SK-N-SH (cell line): ENCODE data around the gene TFAP2A.

Experiments used
- CHD2 ChIP-seq: fragments of 150-350 bp; IDR thresholded peaks from 2 replicates; pipeline ENCODE4 v1.6.1; 2018; ENCODE audit warnings: low read length; ENCODE audit not compliant: partially characterized antibody
- GABPA ChIP-seq: IDR thresholded peaks from 2 replicates; pipeline ENCODE4 v1.4.0; 2012; ENCODE audit warnings: low read depth, mild to moderate bottlenecking
- MEF2A ChIP-seq: IDR thresholded peaks from 2 replicates; pipeline ENCODE4 v1.4.0; 2012; ENCODE audit warnings: low read depth, borderline replicate concordance
- RAD21 ChIP-seq: IDR thresholded peaks from 2 replicates; pipeline ENCODE4 v1.6.1; 2012; ENCODE audit warnings: mild to moderate bottlenecking, low read length
- RCOR1 ChIP-seq: fragments of 150-350 bp; IDR thresholded peaks from 2 replicates; pipeline ENCODE4 v1.6.1; 2017; ENCODE audit warnings: antibody characterized with exemption, low read length
- TAF1 ChIP-seq: IDR thresholded peaks from 2 replicates; pipeline ENCODE4 v1.6.1; 2012; ENCODE audit warnings: low read depth, mild to moderate bottlenecking, low read length, moderate library complexity, borderline replicate concordance
- TF ChIP-seq, protein P1 (sequence below): fragments of 200-600 bp; sonication (generic); IDR thresholded peaks from 2 replicates; pipeline ENCODE4 v1.6.1; 2017; ENCODE audit warnings: antibody characterized with exemption, mild to moderate bottlenecking, moderate library complexity
- TF ChIP-seq, protein P2 (sequence below): fragments of 150-350 bp; IDR thresholded peaks from 2 replicates; pipeline ENCODE4 v1.6.1; 2016; ENCODE audit warnings: mild to moderate bottlenecking, low read depth, low read length
- TF ChIP-seq, protein P3 (sequence below): fragments of 150-350 bp; IDR thresholded peaks from 2 replicates; pipeline ENCODE4 v1.6.1; 2017; ENCODE audit warnings: antibody characterized with exemption, low read length, low read depth, borderline replicate concordance

DNA sequence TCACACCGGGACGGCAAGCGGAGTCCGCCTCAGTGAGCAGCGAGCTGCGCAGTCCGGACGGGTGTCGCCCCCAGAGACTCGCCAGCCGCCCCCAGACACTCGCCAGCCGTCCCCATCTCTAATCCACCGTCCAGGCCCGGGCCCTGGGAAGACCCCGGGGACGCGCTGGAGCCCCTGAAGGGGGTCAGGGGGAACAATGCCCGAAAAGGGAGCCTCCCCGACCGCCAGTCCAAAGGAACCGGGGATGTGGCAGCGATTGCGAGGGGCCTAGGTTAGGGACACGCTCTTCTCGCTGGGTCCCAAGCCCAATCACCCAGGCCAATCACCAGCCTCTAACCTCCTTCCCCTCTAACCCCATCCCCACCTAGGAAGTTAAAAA lies 33.1 kb downstream of the TFAP2A start:
- TF ChIP-seq RCOR1 (no peak), CHD2 (no peak), MEF2A (no peak), GABPA (no peak), TAF1 (no peak), RAD21 (no peak)
- TF ChIP-seq, protein P1, sequence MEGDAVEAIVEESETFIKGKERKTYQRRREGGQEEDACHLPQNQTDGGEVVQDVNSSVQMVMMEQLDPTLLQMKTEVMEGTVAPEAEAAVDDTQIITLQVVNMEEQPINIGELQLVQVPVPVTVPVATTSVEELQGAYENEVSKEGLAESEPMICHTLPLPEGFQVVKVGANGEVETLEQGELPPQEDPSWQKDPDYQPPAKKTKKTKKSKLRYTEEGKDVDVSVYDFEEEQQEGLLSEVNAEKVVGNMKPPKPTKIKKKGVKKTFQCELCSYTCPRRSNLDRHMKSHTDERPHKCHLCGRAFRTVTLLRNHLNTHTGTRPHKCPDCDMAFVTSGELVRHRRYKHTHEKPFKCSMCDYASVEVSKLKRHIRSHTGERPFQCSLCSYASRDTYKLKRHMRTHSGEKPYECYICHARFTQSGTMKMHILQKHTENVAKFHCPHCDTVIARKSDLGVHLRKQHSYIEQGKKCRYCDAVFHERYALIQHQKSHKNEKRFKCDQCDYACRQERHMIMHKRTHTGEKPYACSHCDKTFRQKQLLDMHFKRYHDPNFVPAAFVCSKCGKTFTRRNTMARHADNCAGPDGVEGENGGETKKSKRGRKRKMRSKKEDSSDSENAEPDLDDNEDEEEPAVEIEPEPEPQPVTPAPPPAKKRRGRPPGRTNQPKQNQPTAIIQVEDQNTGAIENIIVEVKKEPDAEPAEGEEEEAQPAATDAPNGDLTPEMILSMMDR: no peak
- TF ChIP-seq, protein P2, sequence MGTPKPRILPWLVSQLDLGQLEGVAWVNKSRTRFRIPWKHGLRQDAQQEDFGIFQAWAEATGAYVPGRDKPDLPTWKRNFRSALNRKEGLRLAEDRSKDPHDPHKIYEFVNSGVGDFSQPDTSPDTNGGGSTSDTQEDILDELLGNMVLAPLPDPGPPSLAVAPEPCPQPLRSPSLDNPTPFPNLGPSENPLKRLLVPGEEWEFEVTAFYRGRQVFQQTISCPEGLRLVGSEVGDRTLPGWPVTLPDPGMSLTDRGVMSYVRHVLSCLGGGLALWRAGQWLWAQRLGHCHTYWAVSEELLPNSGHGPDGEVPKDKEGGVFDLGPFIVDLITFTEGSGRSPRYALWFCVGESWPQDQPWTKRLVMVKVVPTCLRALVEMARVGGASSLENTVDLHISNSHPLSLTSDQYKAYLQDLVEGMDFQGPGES: no peak
- TF ChIP-seq, protein P3, sequence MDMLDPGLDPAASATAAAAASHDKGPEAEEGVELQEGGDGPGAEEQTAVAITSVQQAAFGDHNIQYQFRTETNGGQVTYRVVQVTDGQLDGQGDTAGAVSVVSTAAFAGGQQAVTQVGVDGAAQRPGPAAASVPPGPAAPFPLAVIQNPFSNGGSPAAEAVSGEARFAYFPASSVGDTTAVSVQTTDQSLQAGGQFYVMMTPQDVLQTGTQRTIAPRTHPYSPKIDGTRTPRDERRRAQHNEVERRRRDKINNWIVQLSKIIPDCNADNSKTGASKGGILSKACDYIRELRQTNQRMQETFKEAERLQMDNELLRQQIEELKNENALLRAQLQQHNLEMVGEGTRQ: no peak
